AG09319 (cell line): ENCODE data around the gene YKT6.

Experiments used
- DNase-seq: peaks from one replicate; pipeline ENCODE4 v3.0.0-alpha.2; 2010; ENCODE audit warnings: low read depth; ENCODE audit errors: extremely low read depth
- TF ChIP-seq, protein P1 (sequence below): IDR thresholded peaks from 2 replicates; pipeline ENCODE4 v1.5.1; 2011; ENCODE audit warnings: low read depth, mild to moderate bottlenecking, inconsistent platforms, low read length, moderate library complexity

The YKT6 gene

DNA sequence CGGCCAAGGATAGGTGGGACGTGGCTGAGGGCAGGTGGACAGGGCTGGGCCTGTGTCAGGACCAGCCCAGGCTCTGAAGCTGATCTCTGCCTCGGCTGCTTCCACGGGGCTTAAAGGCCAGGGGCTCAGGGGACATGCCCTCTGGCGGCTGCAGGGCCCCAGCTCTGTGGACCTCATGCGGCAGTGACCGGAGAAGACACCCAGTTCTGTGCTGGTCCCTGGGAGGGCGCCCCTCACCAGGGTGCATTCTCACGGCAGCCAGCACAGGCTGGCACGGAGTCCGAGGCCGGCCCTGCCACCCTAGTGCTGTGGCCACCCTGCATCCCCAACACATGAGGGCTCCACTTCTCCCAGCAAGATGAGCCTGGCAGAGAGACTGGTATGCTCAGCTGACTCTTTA is 30.3 kb downstream of the YKT6 start:
- DNase-seq, result no peak
- TF ChIP-seq, protein P1, sequence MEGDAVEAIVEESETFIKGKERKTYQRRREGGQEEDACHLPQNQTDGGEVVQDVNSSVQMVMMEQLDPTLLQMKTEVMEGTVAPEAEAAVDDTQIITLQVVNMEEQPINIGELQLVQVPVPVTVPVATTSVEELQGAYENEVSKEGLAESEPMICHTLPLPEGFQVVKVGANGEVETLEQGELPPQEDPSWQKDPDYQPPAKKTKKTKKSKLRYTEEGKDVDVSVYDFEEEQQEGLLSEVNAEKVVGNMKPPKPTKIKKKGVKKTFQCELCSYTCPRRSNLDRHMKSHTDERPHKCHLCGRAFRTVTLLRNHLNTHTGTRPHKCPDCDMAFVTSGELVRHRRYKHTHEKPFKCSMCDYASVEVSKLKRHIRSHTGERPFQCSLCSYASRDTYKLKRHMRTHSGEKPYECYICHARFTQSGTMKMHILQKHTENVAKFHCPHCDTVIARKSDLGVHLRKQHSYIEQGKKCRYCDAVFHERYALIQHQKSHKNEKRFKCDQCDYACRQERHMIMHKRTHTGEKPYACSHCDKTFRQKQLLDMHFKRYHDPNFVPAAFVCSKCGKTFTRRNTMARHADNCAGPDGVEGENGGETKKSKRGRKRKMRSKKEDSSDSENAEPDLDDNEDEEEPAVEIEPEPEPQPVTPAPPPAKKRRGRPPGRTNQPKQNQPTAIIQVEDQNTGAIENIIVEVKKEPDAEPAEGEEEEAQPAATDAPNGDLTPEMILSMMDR, result no peak

- DNase-seq, result no peak
- TF ChIP-seq, protein P1, result no peak
Observed at GRCh38 chr7:44232396-44232795, 31.6 kb downstream of the YKT6 start.

DNA sequence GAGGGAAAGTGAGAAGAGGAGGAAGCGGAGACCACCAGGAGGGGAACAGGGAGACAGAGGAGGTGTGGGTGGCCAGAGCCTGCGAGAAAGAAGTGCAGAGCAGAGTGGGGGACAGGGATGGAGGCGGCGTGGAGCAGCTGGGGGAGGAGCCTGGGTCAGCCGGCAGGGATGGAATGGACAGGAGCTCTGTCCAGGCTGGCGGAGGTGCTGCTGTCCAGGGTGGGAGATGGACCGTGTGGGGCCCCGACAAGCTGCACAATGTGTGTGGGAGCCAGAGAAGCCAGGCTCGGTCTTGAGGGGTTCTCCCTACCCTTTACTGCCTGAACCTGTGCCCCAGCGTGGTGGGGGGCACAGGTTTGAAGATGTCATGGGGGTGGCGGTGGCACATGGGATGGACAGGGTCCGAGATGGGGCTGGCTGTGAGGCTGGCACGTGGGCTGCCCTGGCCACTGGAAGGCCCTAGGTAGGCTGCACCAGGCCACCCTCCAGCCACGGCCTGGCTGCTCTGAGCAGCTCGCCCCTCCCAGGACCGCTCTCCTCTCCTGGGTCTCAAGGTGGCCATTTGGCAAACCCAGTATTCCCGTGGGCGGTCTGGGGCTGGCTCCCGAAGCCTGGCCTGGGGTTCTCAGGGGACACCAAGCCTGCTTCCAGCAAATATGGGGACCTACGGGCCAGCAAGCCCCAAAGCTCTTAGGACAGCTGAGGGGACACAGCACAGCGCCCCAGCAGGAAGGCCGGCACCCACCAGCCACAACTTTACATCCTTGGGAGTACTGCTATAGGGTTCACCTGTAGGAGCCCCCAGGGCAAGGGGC is 32.3 kb downstream of the YKT6 start:
- TF ChIP-seq, protein P1, result no peak

DNA sequence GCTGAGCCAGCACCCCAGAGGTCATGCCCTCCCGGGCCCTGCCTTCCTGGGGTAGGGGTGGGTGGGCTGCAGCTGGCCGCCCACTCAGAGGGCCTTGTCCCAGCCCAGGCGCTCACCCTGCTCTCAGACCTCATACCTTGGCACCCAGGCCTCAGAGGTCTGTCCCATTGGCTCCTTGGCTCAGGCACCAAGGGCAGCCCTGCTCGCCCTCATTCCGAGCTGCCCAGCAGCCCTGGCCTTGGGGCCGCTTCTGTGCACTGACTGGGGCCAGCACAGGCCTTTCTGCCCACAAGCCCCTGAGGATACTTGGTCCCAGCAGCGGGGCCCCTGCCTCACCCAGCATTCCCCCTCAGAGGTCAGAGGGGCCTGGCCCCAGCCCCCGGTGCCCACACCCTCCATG is 34.3 kb downstream of the YKT6 start:
- no peak for DNase-seq
- TF ChIP-seq, protein P1, result no peak

More for the DNA sequence above, 32.3 kb downstream of the YKT6 start:
- DNase-seq, result no peak

DNA sequence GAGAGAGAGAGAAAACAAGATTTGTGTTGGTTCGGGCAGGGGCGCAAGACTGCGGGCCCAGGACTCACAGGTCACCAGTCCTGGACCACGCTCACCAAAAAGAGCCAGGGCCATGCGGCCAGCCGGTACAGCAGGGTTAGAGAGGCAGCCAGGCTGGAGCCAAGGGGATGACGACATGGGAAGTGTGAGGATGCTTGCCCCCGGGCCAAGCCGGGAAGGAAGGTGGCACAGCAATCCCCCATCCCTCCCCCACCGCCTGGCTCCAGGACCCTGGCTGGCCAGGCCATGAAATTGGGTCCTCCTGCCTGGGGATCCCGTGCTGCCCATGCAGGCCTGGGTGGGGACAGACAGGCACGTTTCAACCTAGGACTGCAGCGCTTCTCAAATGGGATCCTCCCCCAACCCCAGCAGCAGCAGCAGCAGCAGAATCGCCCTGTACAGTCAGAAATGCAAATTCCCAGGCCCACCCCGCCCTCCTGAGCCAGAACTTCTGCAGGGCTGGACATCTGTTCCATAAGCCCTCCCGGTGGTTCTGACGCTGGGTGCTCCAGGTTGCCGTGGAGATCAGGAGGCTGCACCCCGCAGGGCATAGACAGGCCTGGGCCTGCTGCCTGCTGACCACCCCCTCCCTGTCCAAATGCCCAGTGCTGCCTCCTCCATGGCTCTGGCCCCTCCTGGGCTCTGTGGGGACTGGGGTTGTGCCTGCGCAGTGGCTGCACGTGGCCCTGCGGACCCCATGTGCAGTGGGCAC is 35.0 kb downstream of the YKT6 start:
- DNase-seq, result no peak
- TF ChIP-seq, protein P1, result no peak

- TF ChIP-seq, protein P1, result no peak
- DNase-seq, result no peak
Observed at GRCh38 chr7:44236333-44236728, 35.6 kb downstream of the YKT6 start.

DNA sequence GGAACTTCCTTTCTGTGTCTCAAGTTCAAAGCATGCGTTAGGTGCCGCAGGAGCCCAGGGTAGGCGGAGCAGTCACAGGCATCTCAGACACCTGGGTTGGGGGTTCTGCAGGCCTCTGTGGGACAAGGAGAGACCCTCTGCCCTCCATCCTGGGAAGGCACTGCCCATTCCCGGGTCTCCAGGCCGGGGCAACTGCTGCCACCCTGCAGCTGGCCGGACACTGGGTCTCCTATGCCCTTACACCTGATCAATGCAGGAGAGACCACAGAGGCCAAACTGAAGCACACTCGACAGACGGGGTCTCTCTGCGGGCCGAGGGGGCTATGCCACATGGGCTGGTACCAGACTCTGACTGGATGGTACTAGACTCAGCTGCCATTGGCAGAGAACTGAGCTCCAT is 36.9 kb downstream of the YKT6 start:
- no peak for DNase-seq

More for the DNA sequence above, 36.9 kb downstream of the YKT6 start:
- TF ChIP-seq, protein P1, result no peak
